ENCODE data around the gene SYK.

SYK gene

GRCh38 chr9:90839183-90839728 lies 37.6 kb downstream of the SYK start:
- Histone ChIP-seq H3K27ac (ENCODE audit: extremely low read depth, low read depth, low read length) (no peak overlapping the region), H3K36me3 (ENCODE audit: control insufficient read depth in 2 of 2, insufficient read depth in 1 of 2, low read length in 2 of 2) (peaks cover 0 to 6% of the 10 kb centered on the region in 2 experiments; a peak in 1 of 3 replicates), H3K9me3 (ENCODE audit: control insufficient read depth, insufficient read depth, low read depth, low read length) (no peaks in the 10 kb centered on the region), H3K4me3 (ENCODE audit: low read depth, low read length) (no peak overlapping the region), H3K4me1 (ENCODE audit: control insufficient read depth, insufficient read depth, low read length) (no peaks in the 10 kb centered on the region)
- TF ChIP-seq PRDM4 (tag by site-specific recombination; IDR thresholded peaks at IDR 0.05) (no peak), ZNF155 (tag by site-specific recombination; IDR thresholded peaks at IDR 0.05) (no peak), ZNF626 (tag by site-specific recombination; IDR thresholded peaks at IDR 0.05) (no peak), ZNF184 (tag by site-specific recombination; IDR thresholded peaks at IDR 0.05) (no peak), ZNF350 (tag by site-specific recombination; IDR thresholded peaks at IDR 0.05) (no peak), ZNF37A (tag by site-specific recombination; IDR thresholded peaks at IDR 0.05) (no peak), ZNF223 (tag by site-specific recombination; IDR thresholded peaks at IDR 0.05) (no peak), ZNF776 (tag by site-specific recombination; IDR thresholded peaks at IDR 0.05; ENCODE audit: borderline replicate concordance) (no peak), ATF2 (tag by site-specific recombination; IDR thresholded peaks at IDR 0.05; ENCODE audit: low read depth) (no peak), ZEB2 (tag by site-specific recombination; IDR thresholded peaks at IDR 0.05) (no peak), ZBTB20 (tag by site-specific recombination; IDR thresholded peaks at IDR 0.05) (no peak), PRDM1 (tag by site-specific recombination; IDR thresholded peaks at IDR 0.05) (no peak)
- TF ChIP-seq, protein P1, sequence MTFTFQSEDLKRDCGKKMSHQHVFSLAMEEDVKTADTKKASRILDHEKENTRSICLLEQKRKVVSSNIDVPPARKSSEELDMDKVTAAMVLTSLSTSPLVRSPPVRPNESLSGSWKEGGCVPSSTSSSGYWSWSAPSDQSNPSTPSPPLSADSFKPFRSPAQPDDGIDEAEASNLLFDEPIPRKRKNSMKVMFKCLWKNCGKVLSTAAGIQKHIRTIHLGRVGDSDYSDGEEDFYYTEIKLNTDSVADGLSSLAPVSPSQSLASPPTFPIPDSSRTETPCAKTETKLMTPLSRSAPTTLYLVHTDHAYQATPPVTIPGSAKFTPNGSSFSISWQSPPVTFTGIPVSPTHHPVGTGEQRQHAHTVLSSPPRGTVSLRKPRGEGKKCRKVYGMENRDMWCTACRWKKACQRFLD (tag by site-specific recombination; IDR thresholded peaks at IDR 0.05): no peak
- ChIA-PET CTCF (no interaction called here), POLR2A (no interaction called here)

DNA sequence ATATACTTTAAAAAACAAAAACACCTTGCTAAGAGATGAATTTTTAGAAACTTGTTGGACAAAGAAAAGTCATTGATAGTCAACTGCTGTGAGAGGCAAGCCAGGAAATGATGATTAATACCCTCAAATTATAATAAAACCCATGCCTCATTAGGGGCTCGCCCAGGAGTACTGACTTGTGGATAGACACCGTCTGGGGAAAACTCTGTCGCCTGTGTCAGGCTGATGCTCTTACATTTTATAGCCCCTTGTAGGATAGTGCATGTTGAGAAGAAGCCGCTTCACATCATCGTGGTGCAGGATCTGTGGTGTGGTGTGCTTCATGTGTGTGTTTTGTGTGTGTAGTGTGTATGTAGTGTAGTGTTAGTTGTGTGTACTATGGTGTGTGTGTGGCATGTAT lies 39.1 kb downstream of the SYK start:
- POLR2A ChIA-PET: no interaction called here
- Histone ChIP-seq H3K4me1 (ENCODE audit: control insufficient read depth, insufficient read depth, low read length) (no peaks in the 10 kb centered on the region), H3K9me3 (ENCODE audit: control insufficient read depth, insufficient read depth, low read depth, low read length) (no peaks in the 10 kb centered on the region)
- TF ChIP-seq KLF1 (tag by site-specific recombination; IDR thresholded peaks at IDR 0.05) (no peak), ZNF660 (tag by site-specific recombination; IDR thresholded peaks at IDR 0.05) (no peak), ZNF248 (tag by site-specific recombination; IDR thresholded peaks at IDR 0.05) (no peak), ZNF157 (tag by site-specific recombination; IDR thresholded peaks at IDR 0.05) (no peak), ZNF121 (tag by site-specific recombination; IDR thresholded peaks at IDR 0.05) (no peak), SCRT1 (tag by site-specific recombination; IDR thresholded peaks at IDR 0.05; ENCODE audit: borderline replicate concordance) (no peak), ZNF585B (tag by site-specific recombination; IDR thresholded peaks at IDR 0.05) (no peak), GLI4 (tag by site-specific recombination; IDR thresholded peaks at IDR 0.05) (no peak), ZNF623 (tag by site-specific recombination; IDR thresholded peaks at IDR 0.05) (no peak), ZNF654 (tag by site-specific recombination; IDR thresholded peaks at IDR 0.05; ENCODE audit: low read depth) (no peak), ZNF785 (tag by site-specific recombination; IDR thresholded peaks at IDR 0.05) (no peak), ZNF335 (tag by site-specific recombination; conservative IDR thresholded peaks at IDR 0.05) (no peak), REPIN1 (tag by site-specific recombination; IDR thresholded peaks at IDR 0.05; ENCODE audit: low read depth) (no peak), KLF9 (tag by site-specific recombination; IDR thresholded peaks at IDR 0.05; ENCODE audit: low read depth) (no peak), ZNF701 (tag by site-specific recombination; IDR thresholded peaks at IDR 0.05) (no peak), ZNF664 (tag by site-specific recombination; IDR thresholded peaks at IDR 0.05) (no peak)
- TF ChIP-seq, protein P2, sequence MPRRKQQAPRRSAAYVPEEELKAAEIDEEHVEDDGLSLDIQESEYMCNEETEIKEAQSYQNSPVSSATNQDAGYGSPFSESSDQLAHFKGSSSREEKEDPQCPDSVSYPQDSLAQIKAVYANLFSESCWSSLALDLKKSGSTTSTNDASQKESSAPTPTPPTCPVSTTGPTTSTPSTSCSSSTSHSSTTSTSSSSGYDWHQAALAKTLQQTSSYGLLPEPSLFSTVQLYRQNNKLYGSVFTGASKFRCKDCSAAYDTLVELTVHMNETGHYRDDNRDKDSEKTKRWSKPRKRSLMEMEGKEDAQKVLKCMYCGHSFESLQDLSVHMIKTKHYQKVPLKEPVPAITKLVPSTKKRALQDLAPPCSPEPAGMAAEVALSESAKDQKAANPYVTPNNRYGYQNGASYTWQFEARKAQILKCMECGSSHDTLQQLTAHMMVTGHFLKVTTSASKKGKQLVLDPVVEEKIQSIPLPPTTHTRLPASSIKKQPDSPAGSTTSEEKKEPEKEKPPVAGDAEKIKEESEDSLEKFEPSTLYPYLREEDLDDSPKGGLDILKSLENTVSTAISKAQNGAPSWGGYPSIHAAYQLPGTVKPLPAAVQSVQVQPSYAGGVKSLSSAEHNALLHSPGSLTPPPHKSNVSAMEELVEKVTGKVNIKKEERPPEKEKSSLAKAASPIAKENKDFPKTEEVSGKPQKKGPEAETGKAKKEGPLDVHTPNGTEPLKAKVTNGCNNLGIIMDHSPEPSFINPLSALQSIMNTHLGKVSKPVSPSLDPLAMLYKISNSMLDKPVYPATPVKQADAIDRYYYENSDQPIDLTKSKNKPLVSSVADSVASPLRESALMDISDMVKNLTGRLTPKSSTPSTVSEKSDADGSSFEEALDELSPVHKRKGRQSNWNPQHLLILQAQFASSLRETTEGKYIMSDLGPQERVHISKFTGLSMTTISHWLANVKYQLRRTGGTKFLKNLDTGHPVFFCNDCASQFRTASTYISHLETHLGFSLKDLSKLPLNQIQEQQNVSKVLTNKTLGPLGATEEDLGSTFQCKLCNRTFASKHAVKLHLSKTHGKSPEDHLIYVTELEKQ (tag by site-specific recombination; IDR thresholded peaks at IDR 0.05; ENCODE audit: borderline replicate concordance): no peak

More for the DNA sequence above, 39.1 kb downstream of the SYK start:
- no peak overlapping the region for H3K4me3 ChIP-seq (ENCODE audit: low read depth, low read length)
- H3K27ac ChIP-seq (ENCODE audit: extremely low read depth, low read depth, low read length): no peak overlapping the region
- CTCF ChIA-PET: no interaction called here
- H3K36me3 ChIP-seq (ENCODE audit: control insufficient read depth in 2 of 2, insufficient read depth in 1 of 2, low read length in 2 of 2): peaks cover 0 to 16% of the 10 kb centered on the region in 2 experiments; a peak in 1 of 3 replicates

Data from HEK293 (cell line).